SU-DHL-6 (cell line): ENCODE measurements around the gene PRMT1.

Experiments
- CTCF ChIP-seq: fragments of 200-600 bp; sonication (generic); IDR thresholded peaks from one replicate; pipeline ENCODE4 v1.5.1; 2017; ENCODE audit warnings: antibody characterized with exemption, mild to moderate bottlenecking, low read length, moderate library complexity; ENCODE audit not compliant: insufficient read depth, poor library complexity, severe bottlenecking
- EZH2phosphoT487 ChIP-seq: fragments of 200-600 bp; sonication (generic), shearing (Covaris generic); conservative IDR thresholded peaks from 2 replicates; pipeline ENCODE4 v1.6.1; 2018; ENCODE audit warnings: mild to moderate bottlenecking, antibody characterized with exemption, low read length, moderate library complexity, mixed read lengths

GRCh38 chr19:49710372-49710951 lies 33.4 kb downstream of the PRMT1 start:
- TF ChIP-seq CTCF, result no peak
- no peak for TF ChIP-seq EZH2phosphoT487
